ENCODE results near the gene GAMT.

Gene GAMT

DNA sequence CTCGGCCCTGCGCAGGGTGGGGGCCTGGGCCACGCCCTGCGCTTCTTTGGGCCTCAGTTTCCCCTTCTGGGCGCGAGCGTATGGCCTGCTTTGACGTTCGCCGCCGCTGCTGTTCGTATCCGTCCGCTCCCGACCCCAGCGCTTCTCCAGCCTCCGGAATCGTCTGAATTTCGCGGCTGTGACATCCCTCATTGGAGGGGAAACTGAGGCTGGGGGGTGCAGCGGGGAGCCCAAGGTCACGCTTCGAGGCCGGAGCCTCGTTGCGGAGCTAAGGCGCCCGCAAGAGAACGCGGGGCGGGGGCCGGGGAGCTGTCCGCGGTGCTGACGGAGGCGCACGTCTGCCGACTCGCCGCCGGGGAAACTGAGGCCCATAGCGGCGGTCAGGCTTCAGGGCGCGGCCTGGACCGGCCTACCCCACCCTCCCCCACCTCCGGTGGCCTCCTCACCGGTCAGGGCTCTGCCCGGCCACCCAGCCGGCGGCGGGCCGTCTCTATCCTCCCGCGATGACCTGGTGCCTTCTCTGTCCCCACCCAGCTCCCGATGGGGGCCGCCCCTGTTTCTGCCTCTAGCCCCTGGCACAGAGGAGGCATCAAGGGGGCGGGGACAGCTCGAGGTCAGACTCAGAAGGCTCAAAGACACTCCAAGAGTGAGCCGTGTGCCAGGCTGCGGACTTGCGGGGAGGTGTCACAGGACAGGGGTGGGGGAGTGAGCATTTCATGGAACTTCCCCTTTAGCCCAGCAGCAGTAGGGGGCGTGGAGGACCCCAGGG is 45.6 kb upstream of the GAMT start:
- Histone ChIP-seq H2BK5ac (ENCODE audit: low read depth, low read length, poor library complexity) (no peak overlapping the region), H2AK5ac (ENCODE audit: low read length) (no peak overlapping the region), H2AFZ (ENCODE audit: insufficient read depth, low read length, poor library complexity) (no peak overlapping the region), H4K8ac (ENCODE audit: low read depth, low read length) (no peak overlapping the region), H3K4ac (ENCODE audit: low read depth, low read length) (no peak overlapping the region), H4K12ac (ENCODE audit: low read depth, low read length) (no peak overlapping the region), H3K79me1 (ENCODE audit: low read length) (no peaks in the 10 kb centered on the region), H3K4me1 (ENCODE audit: control insufficient read depth in 1 of 2, insufficient read depth in 2 of 2, low read length in 2 of 2) (peaks cover 6 to 12% of the 10 kb centered on the region in 2 experiments), H3K36me3 (ENCODE audit: control insufficient read depth in 1 of 2, insufficient read depth in 2 of 2, low read length in 2 of 2) (peaks cover 8 to 9% of the 10 kb centered on the region in 2 experiments), H3K27ac (ENCODE audit: low read depth, low read length) (no peak overlapping the region), H3K4me3 (ENCODE audit: low read depth, low read length) (peak overlapping the region; percentile 5), H3K79me2 (ENCODE audit: control insufficient read depth, insufficient read depth, low read length, poor library complexity) (no peaks in the 10 kb centered on the region), H4K91ac (ENCODE audit: low read depth, low read length) (no peak overlapping the region), H3K9ac (ENCODE audit: low read length) (no peak overlapping the region), H2BK12ac (ENCODE audit: low read length) (no peak overlapping the region), H3K9me3 (ENCODE audit: insufficient read depth, low read depth, low read length) (peaks cover 9% of the 10 kb centered on the region), H3K18ac (ENCODE audit: low read length) (no peak overlapping the region), H3K4me2 (ENCODE audit: low read length) (peak overlapping the region; percentile 44), H3K27me3 (ENCODE audit: insufficient read depth, low read length) (peaks cover 56% of the 10 kb centered on the region), H3K23ac (ENCODE audit: low read length) (no peak overlapping the region), H2BK120ac (ENCODE audit: insufficient read depth, low read length, poor library complexity) (no peak overlapping the region), H3K14ac (ENCODE audit: low read length) (no peak overlapping the region)
- DNase-seq: no peak
- WGBS (ENCODE audit: extremely low coverage, insufficient coverage, insufficient read length): no CpG with 5 or more reads among the region's 63 CpGs

DNA sequence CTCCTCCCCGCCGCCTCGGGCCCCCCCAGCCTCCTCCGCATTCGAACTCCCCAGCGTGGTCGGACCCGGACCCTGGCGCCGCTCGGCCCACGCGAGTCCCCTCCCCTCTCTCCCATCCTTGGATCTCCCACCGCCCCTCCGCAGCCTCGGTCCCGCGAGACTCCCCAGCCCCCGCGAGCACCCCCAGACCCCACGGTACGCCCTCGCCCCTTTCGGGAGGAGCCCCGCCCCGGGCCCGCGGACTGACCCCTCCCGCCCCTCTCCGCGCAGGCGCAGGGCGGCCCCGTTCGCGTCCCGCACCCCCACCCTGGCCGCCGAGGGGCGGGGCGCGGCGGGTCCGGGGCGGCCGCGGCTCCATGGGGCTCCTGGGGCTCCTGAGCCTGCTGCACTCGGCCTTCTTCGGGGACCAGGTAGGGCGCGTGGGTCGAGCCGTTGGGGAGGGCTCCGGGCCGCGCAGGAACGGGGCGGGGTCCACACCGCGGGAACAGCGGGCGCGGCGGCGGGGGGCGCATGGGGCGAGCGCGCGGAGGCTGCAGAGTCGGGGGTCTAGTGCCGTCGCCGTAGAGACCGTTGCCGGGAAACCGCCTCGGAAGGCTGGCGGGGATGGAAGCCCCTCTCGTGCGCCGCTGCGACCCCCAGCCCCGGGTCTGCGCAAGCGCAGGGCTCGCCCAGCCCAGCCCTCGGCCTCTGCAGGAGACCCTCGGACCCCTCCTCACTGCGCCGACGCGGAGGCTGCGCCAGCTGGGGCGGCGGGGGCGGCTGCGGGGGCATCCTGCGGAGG is 44.8 kb upstream of the GAMT start:
- no peaks in the 10 kb centered on the region for H3K79me1 ChIP-seq (ENCODE audit: low read length)
- H2AFZ ChIP-seq (ENCODE audit: insufficient read depth, low read length, poor library complexity): no peak overlapping the region
- H3K36me3 ChIP-seq (ENCODE audit: control insufficient read depth in 1 of 2, insufficient read depth in 2 of 2, low read length in 2 of 2): peaks cover 16 to 17% of the 10 kb centered on the region in 2 experiments
- peaks cover 49% of the 10 kb centered on the region for H3K27me3 ChIP-seq (ENCODE audit: insufficient read depth, low read length)
- peak overlapping the region; percentile 60 for H3K4me3 ChIP-seq (ENCODE audit: low read depth, low read length)
- H4K8ac ChIP-seq (ENCODE audit: low read depth, low read length): no peak overlapping the region
- WGBS (ENCODE audit: extremely low coverage, insufficient coverage, insufficient read length): no CpG with 5 or more reads among the region's 99 CpGs
- peak overlapping the region; percentile 44 for H3K4me2 ChIP-seq (ENCODE audit: low read length)
- peaks cover 6 to 12% of the 10 kb centered on the region in 2 experiments for H3K4me1 ChIP-seq (ENCODE audit: control insufficient read depth in 1 of 2, insufficient read depth in 2 of 2, low read length in 2 of 2)
- no peak overlapping the region for H3K23ac ChIP-seq (ENCODE audit: low read length)
- H2BK5ac ChIP-seq (ENCODE audit: low read depth, low read length, poor library complexity): no peak overlapping the region
- no peak overlapping the region for H3K9ac ChIP-seq (ENCODE audit: low read length)
- H3K27ac ChIP-seq (ENCODE audit: low read depth, low read length): no peak overlapping the region
- H3K4ac ChIP-seq (ENCODE audit: low read depth, low read length): no peak overlapping the region
- H3K18ac ChIP-seq (ENCODE audit: low read length): no peak overlapping the region
- H4K12ac ChIP-seq (ENCODE audit: low read depth, low read length): no peak overlapping the region
- no peak overlapping the region for H3K14ac ChIP-seq (ENCODE audit: low read length)
- peaks cover 9% of the 10 kb centered on the region for H3K9me3 ChIP-seq (ENCODE audit: insufficient read depth, low read depth, low read length)
- no peak overlapping the region for H2BK12ac ChIP-seq (ENCODE audit: low read length)
- H2AK5ac ChIP-seq (ENCODE audit: low read length): no peak overlapping the region
- H2BK120ac ChIP-seq (ENCODE audit: insufficient read depth, low read length, poor library complexity): no peak overlapping the region
- no peak overlapping the region for H4K91ac ChIP-seq (ENCODE audit: low read depth, low read length)
- DNase-seq: no peak
- no peaks in the 10 kb centered on the region for H3K79me2 ChIP-seq (ENCODE audit: control insufficient read depth, insufficient read depth, low read length, poor library complexity)

DNA sequence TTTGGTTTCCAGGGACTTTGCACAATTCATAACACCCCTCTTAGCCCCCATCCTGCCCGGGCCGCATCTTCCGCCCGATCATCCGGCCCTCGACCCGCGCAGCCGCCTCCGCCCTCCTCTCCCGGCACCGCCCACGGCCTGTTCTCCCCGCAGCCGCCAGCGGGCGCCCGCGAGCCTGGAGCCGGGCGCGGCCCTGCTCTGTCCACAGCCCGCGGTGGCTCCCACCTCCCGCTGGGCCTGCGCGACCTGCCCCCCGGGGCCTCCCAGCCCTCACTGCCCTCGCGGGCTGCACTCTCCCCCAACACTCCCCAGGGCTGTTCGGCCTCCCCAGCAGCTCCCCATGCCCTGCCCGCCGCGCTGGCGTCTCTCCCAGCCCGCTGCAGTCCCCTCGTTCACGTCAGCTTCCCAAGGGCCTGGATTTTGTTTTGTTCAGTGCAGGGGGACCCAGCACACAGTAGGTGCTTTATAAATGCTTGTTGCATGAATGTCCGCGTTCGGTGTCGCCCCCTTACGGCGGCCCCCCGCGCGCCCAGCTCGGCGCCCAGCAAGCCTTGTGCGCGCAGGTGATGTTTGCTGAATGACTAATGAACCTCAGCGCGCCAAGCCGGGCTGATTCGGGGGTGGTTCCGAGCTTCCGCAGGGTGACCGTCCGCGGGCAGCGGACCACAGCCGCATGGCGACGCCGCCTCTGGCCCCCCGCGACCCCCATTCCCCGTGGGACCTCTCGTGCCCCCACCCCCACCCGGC is 44.0 kb upstream of the GAMT start:
- H3K4me2 ChIP-seq (ENCODE audit: low read length): peak overlapping the region; percentile 90
- no peak overlapping the region for H4K91ac ChIP-seq (ENCODE audit: low read depth, low read length)
- H2AK5ac ChIP-seq (ENCODE audit: low read length): no peak overlapping the region
- no peak overlapping the region for H2AFZ ChIP-seq (ENCODE audit: insufficient read depth, low read length, poor library complexity)
- no peak overlapping the region for H3K23ac ChIP-seq (ENCODE audit: low read length)
- H3K27me3 ChIP-seq (ENCODE audit: insufficient read depth, low read length): peaks cover 41% of the 10 kb centered on the region
- no peak overlapping the region for H2BK120ac ChIP-seq (ENCODE audit: insufficient read depth, low read length, poor library complexity)
- H3K18ac ChIP-seq (ENCODE audit: low read length): no peak overlapping the region
- no peak overlapping the region for H2BK12ac ChIP-seq (ENCODE audit: low read length)
- no peak overlapping the region for H4K8ac ChIP-seq (ENCODE audit: low read depth, low read length)
- no peaks in the 10 kb centered on the region for H3K79me2 ChIP-seq (ENCODE audit: control insufficient read depth, insufficient read depth, low read length, poor library complexity)
- H3K4ac ChIP-seq (ENCODE audit: low read depth, low read length): no peak overlapping the region
- peaks cover 6% of the 10 kb centered on the region for H3K9me3 ChIP-seq (ENCODE audit: insufficient read depth, low read depth, low read length)
- no peak overlapping the region for H3K14ac ChIP-seq (ENCODE audit: low read length)
- peak overlapping the region; percentile 57 for H3K4me3 ChIP-seq (ENCODE audit: low read depth, low read length)
- H3K36me3 ChIP-seq (ENCODE audit: control insufficient read depth in 1 of 2, insufficient read depth in 2 of 2, low read length in 2 of 2): peaks cover 23 to 24% of the 10 kb centered on the region in 2 experiments
- H3K79me1 ChIP-seq (ENCODE audit: low read length): no peaks in the 10 kb centered on the region
- H2BK5ac ChIP-seq (ENCODE audit: low read depth, low read length, poor library complexity): no peak overlapping the region
- peaks cover 6 to 14% of the 10 kb centered on the region in 2 experiments for H3K4me1 ChIP-seq (ENCODE audit: control insufficient read depth in 1 of 2, insufficient read depth in 2 of 2, low read length in 2 of 2)
- no CpG with 5 or more reads among the region's 70 CpGs for WGBS (ENCODE audit: extremely low coverage, insufficient coverage, insufficient read length)
- H3K27ac ChIP-seq (ENCODE audit: low read depth, low read length): peak overlapping the region; percentile 16
- no peak overlapping the region for H4K12ac ChIP-seq (ENCODE audit: low read depth, low read length)
- DNase-seq: peak; percentile 47 to 80
- no peak overlapping the region for H3K9ac ChIP-seq (ENCODE audit: low read length)

DNA sequence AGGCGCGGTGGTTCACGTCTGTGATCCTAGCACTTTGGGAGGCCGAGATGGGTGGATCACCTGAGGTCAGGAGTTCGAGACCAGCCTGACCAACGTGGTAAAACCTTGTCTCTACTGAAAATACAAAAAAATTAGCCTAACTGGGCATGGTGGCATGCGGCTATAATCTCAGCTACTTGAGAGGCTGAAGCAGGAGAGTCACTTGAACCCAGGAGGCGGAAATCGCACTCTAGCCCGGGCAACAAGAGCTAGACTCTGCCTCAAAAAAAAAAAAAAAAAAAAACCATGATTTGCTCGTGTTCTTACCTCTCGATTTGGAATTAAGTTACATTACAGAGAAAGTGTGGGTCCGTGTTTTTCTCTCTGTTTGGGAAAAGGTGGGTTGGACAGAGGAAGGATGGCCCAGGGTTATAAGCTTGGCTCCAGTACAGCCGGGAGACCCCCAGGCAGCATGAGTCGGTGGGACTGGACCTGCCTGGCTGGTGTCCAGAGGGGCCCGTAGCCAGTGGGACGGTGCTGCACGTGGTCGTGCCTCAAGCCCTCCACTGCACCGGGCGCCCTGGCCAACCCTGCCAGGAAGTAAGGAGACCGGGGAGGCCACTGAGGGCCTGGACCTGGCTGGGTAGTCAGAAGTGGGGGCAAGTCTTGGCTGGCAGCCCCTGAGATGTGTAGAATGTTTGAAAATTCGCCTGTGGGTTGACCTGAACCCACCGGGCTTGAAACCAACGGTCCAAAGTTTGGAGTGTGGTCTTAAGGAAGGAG is 40.5 kb upstream of the GAMT start:
- no peak overlapping the region for H3K18ac ChIP-seq (ENCODE audit: low read length)
- WGBS (ENCODE audit: extremely low coverage, insufficient coverage, insufficient read length): no CpG with 5 or more reads among the region's 25 CpGs

More for the DNA sequence above, 40.5 kb upstream of the GAMT start:
- H3K36me3 ChIP-seq (ENCODE audit: control insufficient read depth in 1 of 2, insufficient read depth in 2 of 2, low read length in 2 of 2): peaks cover 34 to 35% of the 10 kb centered on the region in 2 experiments
- no peak overlapping the region for H4K91ac ChIP-seq (ENCODE audit: low read depth, low read length)
- no peak overlapping the region for H3K4me3 ChIP-seq (ENCODE audit: low read depth, low read length)
- H3K79me2 ChIP-seq (ENCODE audit: control insufficient read depth, insufficient read depth, low read length, poor library complexity): peaks cover 14% of the 10 kb centered on the region
- no peak overlapping the region for H3K4ac ChIP-seq (ENCODE audit: low read depth, low read length)
- peaks cover 6% of the 10 kb centered on the region for H3K79me1 ChIP-seq (ENCODE audit: low read length)
- no peak overlapping the region for H4K12ac ChIP-seq (ENCODE audit: low read depth, low read length)
- H3K4me2 ChIP-seq (ENCODE audit: low read length): no peak overlapping the region
- no peak overlapping the region for H2BK5ac ChIP-seq (ENCODE audit: low read depth, low read length, poor library complexity)
- no peak overlapping the region for H3K14ac ChIP-seq (ENCODE audit: low read length)
- no peak overlapping the region for H2BK120ac ChIP-seq (ENCODE audit: insufficient read depth, low read length, poor library complexity)
- no peak overlapping the region for H3K27ac ChIP-seq (ENCODE audit: low read depth, low read length)
- H4K8ac ChIP-seq (ENCODE audit: low read depth, low read length): no peak overlapping the region
- H3K23ac ChIP-seq (ENCODE audit: low read length): no peak overlapping the region
- peaks cover 12 to 21% of the 10 kb centered on the region in 2 experiments for H3K4me1 ChIP-seq (ENCODE audit: control insufficient read depth in 1 of 2, insufficient read depth in 2 of 2, low read length in 2 of 2)
- peaks cover 13% of the 10 kb centered on the region for H3K27me3 ChIP-seq (ENCODE audit: insufficient read depth, low read length)
- no peak overlapping the region for H2AFZ ChIP-seq (ENCODE audit: insufficient read depth, low read length, poor library complexity)
- H3K9me3 ChIP-seq (ENCODE audit: insufficient read depth, low read depth, low read length): no peaks in the 10 kb centered on the region
- no peak for DNase-seq
- no peak overlapping the region for H3K9ac ChIP-seq (ENCODE audit: low read length)
- no peak overlapping the region for H2BK12ac ChIP-seq (ENCODE audit: low read length)
- H2AK5ac ChIP-seq (ENCODE audit: low read length): no peak overlapping the region

Data from trophoblast cell (in vitro differentiated cells and primary cell).